Chondrocyte (in vitro differentiated cells): Measurements from ENCODE around the gene INPP4A. TPM values are rescaled to one million over a fixed set of nuclear protein-coding genes. Genes with fewer than 3 reads are reported as not detected.
A peak's percentile ranks its signal among the peaks of the same experiment; 100 is the strongest.
"Not testable (repeated sequence)": the region's sequence is repeated elsewhere in the genome, so short reads cannot be mapped to it uniquely, and the experiment has no call there.

Source experiments
- DNase-seq: peaks from one replicate; pipeline ENCODE4 v3.0.0; 2021; ENCODE audit warnings: mixed read lengths, low spot score
- H3K27ac Mint-ChIP-seq: one replicate; pipeline ENCODE4 v1.8.0; 2021; ENCODE audit warnings: mild to moderate bottlenecking, moderate library complexity, mixed read lengths; ENCODE audit not compliant: unreplicated experiment
- H3K27me3 Mint-ChIP-seq: 2 replicates; pipeline ENCODE4 v1.8.0; 2021; ENCODE audit warnings: low read depth, mixed read lengths
- H3K36me3 Mint-ChIP-seq: 2 replicates; pipeline ENCODE4 v1.8.0; 2021; ENCODE audit warnings: low read depth, mixed read lengths
- H3K4me1 Mint-ChIP-seq: 2 replicates; pipeline ENCODE4 v1.8.0; 2021; ENCODE audit warnings: low read depth, mild to moderate bottlenecking, mixed read lengths
- H3K4me3 Mint-ChIP-seq: one replicate; pipeline ENCODE4 v1.8.0; 2021; ENCODE audit warnings: mild to moderate bottlenecking, moderate library complexity, mixed read lengths; ENCODE audit not compliant: unreplicated experiment
- H3K9me3 Mint-ChIP-seq: 2 replicates; pipeline ENCODE4 v1.8.0; 2021; ENCODE audit warnings: low read depth, mixed read lengths
- total RNA-seq: library from RNA; stranded (reverse); gene quantifications from 3 replicates; pipeline ENCODE4 v1.2.1, GENCODE V29; 2021
- TF ChIP-seq, protein P1 (sequence below): fragments of 200-600 bp; sonication (generic); IDR thresholded peaks from 2 replicates; pipeline ENCODE4 v1.5.0; 2021; ENCODE audit warnings: antibody characterized with exemption, mild to moderate bottlenecking, moderate library complexity

Gene INPP4A
- total RNA-seq, 1 donor from 2014 or later: 26.1 TPM

DNA sequence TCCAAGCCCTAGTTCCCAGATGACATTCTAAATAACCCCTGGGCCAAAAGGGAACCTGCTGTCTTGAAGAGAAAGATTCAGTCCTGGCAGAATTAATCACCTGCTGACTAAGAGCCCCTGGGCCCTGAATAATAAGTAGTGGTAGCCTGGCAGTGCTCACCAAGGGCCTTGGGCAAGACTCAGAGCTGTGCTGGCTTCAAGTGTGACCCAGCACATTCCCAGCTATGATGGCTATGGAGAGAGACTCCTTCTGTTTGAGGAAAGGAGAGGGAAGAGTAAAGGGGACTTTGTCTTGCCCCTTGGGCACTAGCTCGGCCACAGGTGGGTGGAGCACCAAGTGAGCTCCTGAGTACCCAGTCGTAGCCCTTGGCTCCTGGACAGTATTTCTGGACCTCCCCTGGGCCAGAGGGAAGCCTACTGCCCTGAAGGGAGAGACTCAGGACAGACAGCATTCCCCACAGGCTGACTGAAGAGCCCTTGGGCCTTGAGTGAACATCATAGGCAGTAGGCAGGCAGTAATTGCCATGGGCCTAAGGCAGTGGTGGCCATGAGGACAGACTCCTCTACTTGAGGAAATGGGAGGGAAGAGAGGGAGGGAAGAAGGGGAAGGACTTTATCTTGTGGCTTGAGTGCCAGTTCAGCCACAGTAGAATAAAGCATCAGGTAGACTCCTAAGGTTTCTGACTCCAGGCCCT is 40.0 kb upstream of the INPP4A start:
- Mint-ChIP-seq H3K4me3 (no peak overlapping the region), H3K27ac (no peak overlapping the region), H3K9me3 (no peaks in the 10 kb centered on the region), H3K27me3 (peaks cover 40% of the 10 kb centered on the region), H3K36me3 (no peaks in the 10 kb centered on the region), H3K4me1 (no peaks in the 10 kb centered on the region)
- no peak for DNase-seq
- TF ChIP-seq, protein P1, sequence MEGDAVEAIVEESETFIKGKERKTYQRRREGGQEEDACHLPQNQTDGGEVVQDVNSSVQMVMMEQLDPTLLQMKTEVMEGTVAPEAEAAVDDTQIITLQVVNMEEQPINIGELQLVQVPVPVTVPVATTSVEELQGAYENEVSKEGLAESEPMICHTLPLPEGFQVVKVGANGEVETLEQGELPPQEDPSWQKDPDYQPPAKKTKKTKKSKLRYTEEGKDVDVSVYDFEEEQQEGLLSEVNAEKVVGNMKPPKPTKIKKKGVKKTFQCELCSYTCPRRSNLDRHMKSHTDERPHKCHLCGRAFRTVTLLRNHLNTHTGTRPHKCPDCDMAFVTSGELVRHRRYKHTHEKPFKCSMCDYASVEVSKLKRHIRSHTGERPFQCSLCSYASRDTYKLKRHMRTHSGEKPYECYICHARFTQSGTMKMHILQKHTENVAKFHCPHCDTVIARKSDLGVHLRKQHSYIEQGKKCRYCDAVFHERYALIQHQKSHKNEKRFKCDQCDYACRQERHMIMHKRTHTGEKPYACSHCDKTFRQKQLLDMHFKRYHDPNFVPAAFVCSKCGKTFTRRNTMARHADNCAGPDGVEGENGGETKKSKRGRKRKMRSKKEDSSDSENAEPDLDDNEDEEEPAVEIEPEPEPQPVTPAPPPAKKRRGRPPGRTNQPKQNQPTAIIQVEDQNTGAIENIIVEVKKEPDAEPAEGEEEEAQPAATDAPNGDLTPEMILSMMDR: no peak

DNA sequence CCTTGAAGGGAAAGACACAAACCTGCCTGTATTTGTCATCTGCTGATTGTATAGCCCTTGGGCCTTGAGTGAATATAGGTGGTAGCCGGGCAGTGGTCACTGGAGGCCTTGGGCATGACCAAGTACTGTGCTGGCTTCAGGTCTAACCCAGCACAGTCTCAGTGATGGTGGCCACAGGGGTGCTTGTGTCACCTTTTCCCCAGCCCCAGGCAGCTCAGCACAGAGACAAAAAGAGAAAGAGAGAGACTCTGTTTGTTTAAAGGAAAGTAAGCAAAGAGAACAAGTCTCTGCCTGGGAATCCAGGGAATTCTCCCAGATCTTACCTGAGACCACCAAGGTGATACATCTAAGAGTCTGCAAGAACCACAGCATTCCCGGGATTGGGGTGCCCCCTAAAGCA is 39.4 kb upstream of the INPP4A start:
- no peak overlapping the region for H3K4me3 Mint-ChIP-seq
- no peaks in the 10 kb centered on the region for H3K36me3 Mint-ChIP-seq
- peaks cover 38% of the 10 kb centered on the region for H3K27me3 Mint-ChIP-seq
- TF ChIP-seq, protein P1: no peak
- H3K9me3 Mint-ChIP-seq: no peaks in the 10 kb centered on the region
- H3K4me1 Mint-ChIP-seq: no peaks in the 10 kb centered on the region
- H3K27ac Mint-ChIP-seq: no peak overlapping the region
- DNase-seq: no peak

DNA sequence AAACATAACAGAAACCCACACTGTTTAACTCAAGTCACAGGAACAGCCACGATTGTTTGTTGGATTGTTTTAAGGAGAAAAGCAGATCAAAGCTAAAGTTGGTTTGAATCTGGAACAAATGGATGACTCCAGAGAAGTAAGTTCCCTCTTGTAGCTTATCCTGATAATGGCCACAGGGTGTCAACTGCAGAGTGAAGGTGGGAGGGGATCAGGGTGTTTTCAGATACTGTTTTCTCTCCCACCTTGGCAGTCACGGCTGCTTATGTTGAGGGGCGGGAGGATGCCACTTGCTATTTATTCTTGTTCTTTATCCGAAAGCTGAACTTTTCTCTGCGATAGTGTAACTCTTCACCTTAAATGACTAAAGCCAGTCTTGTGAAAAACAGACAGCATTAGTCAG is 36.5 kb upstream of the INPP4A start:
- no peaks in the 10 kb centered on the region for H3K4me1 Mint-ChIP-seq
- H3K27me3 Mint-ChIP-seq: peaks cover 12% of the 10 kb centered on the region
- H3K9me3 Mint-ChIP-seq: no peaks in the 10 kb centered on the region
- no peaks in the 10 kb centered on the region for H3K36me3 Mint-ChIP-seq
- DNase-seq: no peak
- no peak overlapping the region for H3K4me3 Mint-ChIP-seq
- H3K27ac Mint-ChIP-seq: no peak overlapping the region
- TF ChIP-seq, protein P1: no peak

GRCh38 chr2:98412751-98413458 is 31.8 kb upstream of the INPP4A start:
- Mint-ChIP-seq H3K36me3 (no peaks in the 10 kb centered on the region), H3K9me3 (peaks cover 3% of the 10 kb centered on the region), H3K4me1 (no peaks in the 10 kb centered on the region), H3K4me3 (no peak overlapping the region), H3K27ac (no peak overlapping the region), H3K27me3 (peaks cover 4% of the 10 kb centered on the region)
- no peak for DNase-seq
- TF ChIP-seq, protein P1: peak; percentile 87

GRCh38 chr2:98414246-98414645 is 30.4 kb upstream of the INPP4A start:
- H3K36me3 Mint-ChIP-seq, H3K4me1 Mint-ChIP-seq, DNase-seq, H3K9me3 Mint-ChIP-seq, H3K4me3 Mint-ChIP-seq, H3K27ac Mint-ChIP-seq: not testable (repeated sequence)
- peaks cover 13% of the 10 kb centered on the region for H3K27me3 Mint-ChIP-seq

- H3K27ac Mint-ChIP-seq, H3K4me1 Mint-ChIP-seq, DNase-seq, H3K36me3 Mint-ChIP-seq, H3K4me3 Mint-ChIP-seq, H3K9me3 Mint-ChIP-seq: not testable (repeated sequence)
- peaks cover 12% of the 10 kb centered on the region for H3K27me3 Mint-ChIP-seq
These were observed 28.9 kb upstream of the INPP4A start for GRCh38 chr2:98415719-98416248.
